Measurements from ENCODE around the gene VAV1.

The VAV1 gene

GRCh38 chr19:6822311-6822670 lies 49.8 kb downstream of the VAV1 start:
- H3K18ac ChIP-seq (ENCODE audit: low read length) = no peak overlapping the region
- no peak overlapping the region for H3K14ac ChIP-seq (ENCODE audit: low read length)
- no peak overlapping the region for H2BK120ac ChIP-seq (ENCODE audit: low read depth, low read length)
- no peaks in the 10 kb centered on the region for H3K79me1 ChIP-seq (ENCODE audit: low read depth, low read length)
- no peak overlapping the region for H2AFZ ChIP-seq (ENCODE audit: low read length)
- H4K91ac ChIP-seq (ENCODE audit: low read depth, low read length, poor library complexity) = no peak overlapping the region
- H3K4me3 ChIP-seq (ENCODE audit: low read length in 2 of 2) = no peak overlapping the region
- H2BK15ac ChIP-seq (ENCODE audit: low read length) = no peak overlapping the region
- H3K9ac ChIP-seq (ENCODE audit: low read depth, low read length, poor library complexity) = no peak overlapping the region
- H2AK5ac ChIP-seq (ENCODE audit: low read depth, low read length) = no peak overlapping the region
- H2BK5ac ChIP-seq (ENCODE audit: low read length) = no peak overlapping the region
- H3K23ac ChIP-seq (ENCODE audit: low read depth, low read length, poor library complexity) = no peak overlapping the region
- H2BK12ac ChIP-seq (ENCODE audit: low read length) = no peak overlapping the region
- H4K8ac ChIP-seq (ENCODE audit: low read depth, low read length) = no peak overlapping the region
- no peak overlapping the region for H3K4ac ChIP-seq (ENCODE audit: low read length)
- H3K4me1 ChIP-seq (ENCODE audit: control insufficient read depth in 2 of 2, insufficient read depth in 1 of 2, low read depth in 1 of 2, low read length in 2 of 2) = no peaks in the 10 kb centered on the region
- peaks cover 3 to 6% of the 10 kb centered on the region in 2 donors for H3K9me3 ChIP-seq (replicated peaks in 1 of 2; ENCODE audit: control insufficient read depth in 2 of 2, insufficient read depth in 1 of 2, low read depth in 1 of 2, low read length in 2 of 2)
- H3K27me3 ChIP-seq (ENCODE audit: control insufficient read depth in 3 of 3, insufficient read depth in 3 of 3, low read depth in 1 of 3, low read length in 3 of 3) = no peaks in the 10 kb centered on the region
- no peak for DNase-seq (ENCODE audit: low spot score)
- no peaks in the 10 kb centered on the region for H3K36me3 ChIP-seq (replicated peaks in 1 of 2; ENCODE audit: control insufficient read depth in 2 of 2, insufficient read depth in 2 of 2, low read length in 2 of 2)
- no peak overlapping the region for H3K4me2 ChIP-seq (ENCODE audit: insufficient read depth, low read length, poor library complexity, severe bottlenecking)
- H3K27ac ChIP-seq (replicated peaks; ENCODE audit: low read length) = no peak overlapping the region
- no CpG with 5 or more reads among the region's 25 CpGs for WGBS, 2 donors (ENCODE audit: extremely low coverage in 2 of 2, insufficient read length in 2 of 2, insufficient replicate concordance in 1 of 2)

- no peaks in the 10 kb centered on the region for H3K4me1 ChIP-seq (ENCODE audit: control insufficient read depth in 2 of 2, insufficient read depth in 1 of 2, low read depth in 1 of 2, low read length in 2 of 2)
- no CpG with 5 or more reads among the region's 12 CpGs for WGBS, 2 donors (ENCODE audit: extremely low coverage in 2 of 2, insufficient read length in 2 of 2, insufficient replicate concordance in 1 of 2)
- H2AK5ac ChIP-seq (ENCODE audit: low read depth, low read length) = no peak overlapping the region
- no peak for DNase-seq (ENCODE audit: low spot score)
- no peak overlapping the region for H3K18ac ChIP-seq (ENCODE audit: low read length)
- H2BK15ac ChIP-seq (ENCODE audit: low read length) = no peak overlapping the region
- H4K8ac ChIP-seq (ENCODE audit: low read depth, low read length) = no peak overlapping the region
- no peak overlapping the region for H3K4me3 ChIP-seq (ENCODE audit: low read length in 2 of 2)
- H2AFZ ChIP-seq (ENCODE audit: low read length) = no peak overlapping the region
- no peak overlapping the region for H3K9ac ChIP-seq (ENCODE audit: low read depth, low read length, poor library complexity)
- H3K79me1 ChIP-seq (ENCODE audit: low read depth, low read length) = no peaks in the 10 kb centered on the region
- H4K91ac ChIP-seq (ENCODE audit: low read depth, low read length, poor library complexity) = no peak overlapping the region
- no peak overlapping the region for H3K23ac ChIP-seq (ENCODE audit: low read depth, low read length, poor library complexity)
- H3K27me3 ChIP-seq (ENCODE audit: control insufficient read depth in 3 of 3, insufficient read depth in 3 of 3, low read depth in 1 of 3, low read length in 3 of 3) = no peaks in the 10 kb centered on the region
- no peak overlapping the region for H2BK120ac ChIP-seq (ENCODE audit: low read depth, low read length)
- H3K9me3 ChIP-seq (replicated peaks in 1 of 2; ENCODE audit: control insufficient read depth in 2 of 2, insufficient read depth in 1 of 2, low read depth in 1 of 2, low read length in 2 of 2) = peaks cover 0 to 6% of the 10 kb centered on the region in 2 donors
- H3K36me3 ChIP-seq (replicated peaks in 1 of 2; ENCODE audit: control insufficient read depth in 2 of 2, insufficient read depth in 2 of 2, low read length in 2 of 2) = no peaks in the 10 kb centered on the region
- H3K4me2 ChIP-seq (ENCODE audit: insufficient read depth, low read length, poor library complexity, severe bottlenecking) = no peak overlapping the region
- no peak overlapping the region for H2BK5ac ChIP-seq (ENCODE audit: low read length)
- H2BK12ac ChIP-seq (ENCODE audit: low read length) = no peak overlapping the region
- H3K27ac ChIP-seq (replicated peaks; ENCODE audit: low read length) = no peak overlapping the region
- H3K4ac ChIP-seq (ENCODE audit: low read length) = no peak overlapping the region
- H3K14ac ChIP-seq (ENCODE audit: low read length) = no peak overlapping the region
These were observed 52.7 kb downstream of the VAV1 start for GRCh38 chr19:6825076-6825774.

DNA sequence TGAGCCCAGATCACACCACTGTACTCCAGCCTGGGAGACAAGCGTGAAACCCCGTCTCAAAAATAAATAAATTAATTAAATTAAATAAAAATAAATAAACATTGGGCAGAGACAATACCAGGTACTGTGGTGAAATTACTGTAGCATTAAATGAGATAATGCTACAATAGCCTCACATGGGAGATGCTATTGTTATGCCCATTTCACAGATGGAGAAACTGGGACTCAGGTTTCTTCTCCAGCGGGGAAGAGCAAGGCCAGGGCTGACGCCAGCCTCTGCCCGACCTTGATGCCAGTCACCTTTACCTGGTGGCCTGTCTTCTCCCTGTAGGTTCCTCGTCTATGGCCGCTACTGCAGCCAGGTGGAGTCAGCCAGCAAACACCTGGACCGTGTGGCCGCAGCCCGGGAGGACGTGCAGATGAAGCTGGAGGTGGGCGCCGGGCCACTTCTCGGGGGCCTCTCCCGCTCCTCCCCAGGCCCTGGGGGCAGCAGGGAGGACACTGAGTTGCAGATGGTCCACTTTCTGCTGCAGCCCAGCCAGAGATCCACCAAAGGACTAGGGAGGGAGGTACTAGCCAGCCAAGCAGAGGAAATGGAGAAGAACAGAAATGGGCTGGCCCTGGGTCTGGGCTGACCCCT lies 53.9 kb downstream of the VAV1 start:
- Histone ChIP-seq H2BK5ac (ENCODE audit: low read length) (no peak overlapping the region), H3K79me1 (ENCODE audit: low read depth, low read length) (no peaks in the 10 kb centered on the region), H2BK120ac (ENCODE audit: low read depth, low read length) (no peak overlapping the region), H3K27ac (replicated peaks; ENCODE audit: low read length) (no peak overlapping the region), H3K18ac (ENCODE audit: low read length) (no peak overlapping the region), H3K27me3 (ENCODE audit: control insufficient read depth in 3 of 3, insufficient read depth in 3 of 3, low read depth in 1 of 3, low read length in 3 of 3) (no peaks in the 10 kb centered on the region), H3K4me3 (ENCODE audit: low read length in 2 of 2) (no peak overlapping the region), H4K8ac (ENCODE audit: low read depth, low read length) (no peak overlapping the region), H3K9me3 (replicated peaks in 1 of 2; ENCODE audit: control insufficient read depth in 2 of 2, insufficient read depth in 1 of 2, low read depth in 1 of 2, low read length in 2 of 2) (peaks cover 0 to 3% of the 10 kb centered on the region in 2 donors), H3K4me1 (ENCODE audit: control insufficient read depth in 2 of 2, insufficient read depth in 1 of 2, low read depth in 1 of 2, low read length in 2 of 2) (no peaks in the 10 kb centered on the region), H2AFZ (ENCODE audit: low read length) (no peak overlapping the region), H2AK5ac (ENCODE audit: low read depth, low read length) (peak overlapping the region; percentile 14), H3K4ac (ENCODE audit: low read length) (no peak overlapping the region), H3K14ac (ENCODE audit: low read length) (no peak overlapping the region), H3K23ac (ENCODE audit: low read depth, low read length, poor library complexity) (no peak overlapping the region), H3K36me3 (replicated peaks in 1 of 2; ENCODE audit: control insufficient read depth in 2 of 2, insufficient read depth in 2 of 2, low read length in 2 of 2) (no peaks in the 10 kb centered on the region), H2BK15ac (ENCODE audit: low read length) (no peak overlapping the region), H3K9ac (ENCODE audit: low read depth, low read length, poor library complexity) (no peak overlapping the region), H4K91ac (ENCODE audit: low read depth, low read length, poor library complexity) (no peak overlapping the region), H2BK12ac (ENCODE audit: low read length) (no peak overlapping the region), H3K4me2 (ENCODE audit: insufficient read depth, low read length, poor library complexity, severe bottlenecking) (no peak overlapping the region)
- no CpG with 5 or more reads among the region's 15 CpGs for WGBS, 2 donors (ENCODE audit: extremely low coverage in 2 of 2, insufficient read length in 2 of 2, insufficient replicate concordance in 1 of 2)
- DNase-seq (ENCODE audit: low spot score) = no peak

DNA sequence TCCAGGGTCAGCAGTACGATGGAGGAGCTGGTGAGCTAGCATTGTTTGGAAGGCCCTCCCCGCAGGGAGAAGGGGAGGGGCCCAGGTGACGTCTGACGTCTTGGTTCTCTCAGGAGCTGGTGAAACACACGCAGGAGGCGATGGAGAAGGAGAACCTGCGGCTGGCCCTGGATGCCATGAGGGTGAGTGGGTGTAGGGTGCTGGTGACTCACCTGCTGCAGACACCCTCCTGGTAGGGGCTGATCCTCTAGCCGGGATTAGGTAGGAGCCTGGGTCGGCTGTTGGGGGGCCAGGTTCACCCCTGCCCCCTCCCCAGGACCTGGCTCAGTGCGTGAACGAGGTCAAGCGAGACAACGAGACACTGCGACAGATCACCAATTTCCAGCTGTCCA lies 55.8 kb downstream of the VAV1 start:
- H3K4me1 ChIP-seq (ENCODE audit: control insufficient read depth in 2 of 2, insufficient read depth in 1 of 2, low read depth in 1 of 2, low read length in 2 of 2) = no peaks in the 10 kb centered on the region
- no peak overlapping the region for H2BK12ac ChIP-seq (ENCODE audit: low read length)
- no peak overlapping the region for H3K23ac ChIP-seq (ENCODE audit: low read depth, low read length, poor library complexity)
- no peak overlapping the region for H2AK5ac ChIP-seq (ENCODE audit: low read depth, low read length)
- H3K14ac ChIP-seq (ENCODE audit: low read length) = no peak overlapping the region
- H3K4me2 ChIP-seq (ENCODE audit: insufficient read depth, low read length, poor library complexity, severe bottlenecking) = no peak overlapping the region
- H3K4ac ChIP-seq (ENCODE audit: low read length) = no peak overlapping the region
- H3K27ac ChIP-seq (replicated peaks; ENCODE audit: low read length) = no peak overlapping the region
- H3K18ac ChIP-seq (ENCODE audit: low read length) = peak overlapping the region; percentile 62
- no peak overlapping the region for H2BK15ac ChIP-seq (ENCODE audit: low read length)
- H3K27me3 ChIP-seq (ENCODE audit: control insufficient read depth in 3 of 3, insufficient read depth in 3 of 3, low read depth in 1 of 3, low read length in 3 of 3) = peaks cover 0 to 3% (median 0%) of the 10 kb centered on the region in 3 experiments
- H3K9ac ChIP-seq (ENCODE audit: low read depth, low read length, poor library complexity) = no peak overlapping the region
- H4K91ac ChIP-seq (ENCODE audit: low read depth, low read length, poor library complexity) = no peak overlapping the region
- no peaks in the 10 kb centered on the region for H3K36me3 ChIP-seq (replicated peaks in 1 of 2; ENCODE audit: control insufficient read depth in 2 of 2, insufficient read depth in 2 of 2, low read length in 2 of 2)
- no peak for DNase-seq (ENCODE audit: low spot score)
- no CpG with 5 or more reads among the region's 14 CpGs for WGBS, 2 donors (ENCODE audit: extremely low coverage in 2 of 2, insufficient read length in 2 of 2, insufficient replicate concordance in 1 of 2)
- no peak overlapping the region for H2BK5ac ChIP-seq (ENCODE audit: low read length)
- H3K9me3 ChIP-seq (replicated peaks in 1 of 2; ENCODE audit: control insufficient read depth in 2 of 2, insufficient read depth in 1 of 2, low read depth in 1 of 2, low read length in 2 of 2) = peaks cover 0 to 4% of the 10 kb centered on the region in 2 donors
- no peak overlapping the region for H2AFZ ChIP-seq (ENCODE audit: low read length)
- H4K8ac ChIP-seq (ENCODE audit: low read depth, low read length) = no peak overlapping the region
- H2BK120ac ChIP-seq (ENCODE audit: low read depth, low read length) = no peak overlapping the region
- peaks cover 3% of the 10 kb centered on the region for H3K79me1 ChIP-seq (ENCODE audit: low read depth, low read length)
- H3K4me3 ChIP-seq (ENCODE audit: low read length in 2 of 2) = no peak overlapping the region

All from neuronal stem cell (in vitro differentiated cells).